ENCODE results near the gene ALOXE3. TPM values are rescaled to one million over a fixed set of nuclear protein-coding genes. Genes with fewer than 3 reads are reported as not detected.

ALOXE3 gene
- total and polyA plus RNA-seq, 2 experiments from 2014 or later, result 0.10 to 0.27 TPM

GRCh38 chr17:8151641-8152111, 33.4 kb upstream of the ALOXE3 start (continued):
- no peak for TF ChIP-seq ZNF462 (CRISPR knock-in tag; IDR thresholded peaks at IDR 0.05)
- no peak for TF ChIP-seq ZNF331 (CRISPR knock-in tag; IDR thresholded peaks at IDR 0.05; ENCODE audit: low read depth)
- TF ChIP-seq JUNB (IDR thresholded peaks at IDR 0.05; ENCODE audit: unreplicated experiment), result no peak
- no peak for TF ChIP-seq EZH2 (IDR thresholded peaks at IDR 0.05; ENCODE audit: low read depth, unreplicated experiment)
- no peak for TF ChIP-seq ZNF114 (CRISPR knock-in tag; IDR thresholded peaks at IDR 0.05)
- no peak for TF ChIP-seq CREB1 (CRISPR knock-in tag; IDR thresholded peaks at IDR 0.05; ENCODE audit: low read depth)
- TF ChIP-seq POLR2AphosphoS5 (IDR thresholded peaks at IDR 0.05; ENCODE audit: low read depth), result no peak
- TF ChIP-seq ETS1 (IDR thresholded peaks at IDR 0.05), result no peak
- no peak for TF ChIP-seq STAT1 (IDR thresholded peaks at IDR 0.05; ENCODE audit: unreplicated experiment)
- no peak for TF ChIP-seq CTCF (conservative IDR thresholded peaks at IDR 0.05; ENCODE audit: low read depth in 2 of 2)

Data from GM23338 (cell line).